Measurements from ENCODE around the gene DAZAP1.

The DAZAP1 gene

GRCh38 chr19:1428738-1429391, 21.5 kb downstream of the DAZAP1 start:
- TF ChIP-seq CTCF (conservative IDR thresholded peaks at IDR 0.05; ENCODE audit: control insufficient read depth, insufficient read depth, low read depth, low read length): no peak
- DNase-seq (ENCODE audit: low read depth): no peak
- H3K4me3 ChIP-seq (ENCODE audit: control insufficient read depth, low read depth, low read length): no peak overlapping the region

- no peak for TF ChIP-seq CTCF (conservative IDR thresholded peaks at IDR 0.05; ENCODE audit: control insufficient read depth, insufficient read depth, low read depth, low read length)
- H3K4me3 ChIP-seq (ENCODE audit: control insufficient read depth, low read depth, low read length): no peak overlapping the region
- no peak for DNase-seq (ENCODE audit: low read depth)
Observed at GRCh38 chr19:1429750-1430149, 22.4 kb downstream of the DAZAP1 start.

GRCh38 chr19:1430246-1430645, 22.9 kb downstream of the DAZAP1 start:
- TF ChIP-seq CTCF (conservative IDR thresholded peaks at IDR 0.05; ENCODE audit: control insufficient read depth, insufficient read depth, low read depth, low read length): no peak
- no peak for DNase-seq (ENCODE audit: low read depth)
- H3K4me3 ChIP-seq (ENCODE audit: control insufficient read depth, low read depth, low read length): no peak overlapping the region

- H3K4me3 ChIP-seq (ENCODE audit: control insufficient read depth, low read depth, low read length): no peak overlapping the region
- DNase-seq (ENCODE audit: low read depth): no peak
- no peak for TF ChIP-seq CTCF (conservative IDR thresholded peaks at IDR 0.05; ENCODE audit: control insufficient read depth, insufficient read depth, low read depth, low read length)
Observed at GRCh38 chr19:1431759-1432506, 24.5 kb downstream of the DAZAP1 start.

GRCh38 chr19:1432507-1432887, 25.1 kb downstream of the DAZAP1 start:
- DNase-seq (ENCODE audit: low read depth): no peak
- no peak overlapping the region for H3K4me3 ChIP-seq (ENCODE audit: control insufficient read depth, low read depth, low read length)
- no peak for TF ChIP-seq CTCF (conservative IDR thresholded peaks at IDR 0.05; ENCODE audit: control insufficient read depth, insufficient read depth, low read depth, low read length)

- no peak for TF ChIP-seq CTCF (conservative IDR thresholded peaks at IDR 0.05; ENCODE audit: control insufficient read depth, insufficient read depth, low read depth, low read length)
- no peak overlapping the region for H3K4me3 ChIP-seq (ENCODE audit: control insufficient read depth, low read depth, low read length)
- no peak for DNase-seq (ENCODE audit: low read depth)
Observed at GRCh38 chr19:1433119-1434039, 26.0 kb downstream of the DAZAP1 start.

Data from fibroblast of mammary gland (primary cell).